Caki2 (cell line): ENCODE results near the gene DHRS1. TPM values are rescaled to one million over a fixed set of nuclear protein-coding genes. Genes with fewer than 3 reads are reported as not detected.
A peak's percentile ranks its signal among the peaks of the same experiment; 100 is the strongest.

Experiments used
- DNase-seq: peaks from one replicate; pipeline ENCODE4 v3.0.0-alpha.2; 2015; ENCODE audit warnings: low read depth
- in situ Hi-C: cut with HindIII; loops from 2 replicates; pipeline ENCODE4 v1.10.0; 2016; ENCODE audit warnings: low sequenced_read_pairs, low pct_unique_long_range_greater_than_20kb, mixed read lengths
- total RNA-seq: library from RNA; depleted of rRNA; stranded (reverse); fragments of >200 nt; shearing (Covaris generic); gene quantifications from 2 replicates; pipeline ENCODE4 v1.2.3, GENCODE V29; 2014; ENCODE audit warnings: low replicate concordance

DHRS1 gene
- total RNA-seq, 1 experiment from 2014 or later = 9.2 TPM

DNA sequence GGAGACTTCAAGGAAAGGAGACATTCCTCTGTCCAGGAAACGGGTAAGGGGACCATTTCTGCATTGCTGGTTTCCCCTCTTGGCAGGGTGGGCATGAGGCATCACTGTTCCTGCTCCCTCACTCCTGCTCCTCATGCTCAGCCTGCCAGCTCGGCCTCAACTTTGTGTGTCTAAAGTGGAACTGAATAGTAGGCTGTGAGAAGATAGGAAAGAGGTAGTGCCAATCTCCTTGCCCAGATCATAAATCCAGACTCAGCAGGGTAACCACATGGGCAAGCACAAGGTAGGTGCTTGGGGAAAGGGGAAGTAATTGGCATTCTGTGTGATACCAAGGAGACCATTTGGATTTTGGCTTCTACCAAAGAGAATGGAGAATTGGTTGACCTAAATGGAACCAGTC is 14.3 kb upstream of the DHRS1 start:
- in situ Hi-C loops = no loop called here
- DNase-seq = no peak

DNA sequence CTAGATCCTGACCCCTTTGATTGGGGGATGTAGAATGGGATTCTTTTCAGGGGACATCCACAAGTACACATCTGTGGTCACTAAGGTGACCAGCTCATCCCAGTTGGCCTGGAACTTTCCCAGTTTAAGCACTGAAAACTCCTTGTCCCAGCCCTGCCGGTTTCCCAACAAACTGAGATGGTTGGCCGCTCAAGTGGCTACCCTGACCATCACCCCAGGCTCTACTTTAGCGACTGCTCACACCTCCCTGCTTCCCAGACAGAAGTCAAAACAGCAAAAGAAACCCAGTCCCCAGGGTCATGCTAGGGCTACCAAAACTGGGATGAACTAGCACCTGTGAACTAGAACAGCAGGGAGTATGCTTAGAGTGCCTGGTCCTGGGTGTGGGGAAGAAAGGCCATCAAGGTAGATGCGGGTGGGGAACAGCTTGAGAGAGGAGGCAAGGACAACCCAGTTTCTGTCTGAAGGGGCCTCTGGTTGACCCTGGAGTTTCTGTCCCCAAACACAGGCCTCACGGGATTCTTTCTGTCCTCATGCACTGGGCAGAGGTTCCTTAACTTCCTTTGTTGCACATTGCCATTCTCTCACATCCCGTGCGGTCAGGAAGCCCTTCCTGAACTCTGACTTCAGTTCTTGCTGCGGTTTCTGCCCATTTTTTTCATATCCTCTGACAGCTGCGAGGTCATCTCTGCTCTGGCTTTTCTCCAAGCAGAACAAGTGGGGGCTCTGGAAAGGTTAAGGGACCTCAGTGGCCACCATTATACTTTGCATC is 13.3 kb upstream of the DHRS1 start:
- in situ Hi-C loops = no loop called here
- no peak for DNase-seq

DNA sequence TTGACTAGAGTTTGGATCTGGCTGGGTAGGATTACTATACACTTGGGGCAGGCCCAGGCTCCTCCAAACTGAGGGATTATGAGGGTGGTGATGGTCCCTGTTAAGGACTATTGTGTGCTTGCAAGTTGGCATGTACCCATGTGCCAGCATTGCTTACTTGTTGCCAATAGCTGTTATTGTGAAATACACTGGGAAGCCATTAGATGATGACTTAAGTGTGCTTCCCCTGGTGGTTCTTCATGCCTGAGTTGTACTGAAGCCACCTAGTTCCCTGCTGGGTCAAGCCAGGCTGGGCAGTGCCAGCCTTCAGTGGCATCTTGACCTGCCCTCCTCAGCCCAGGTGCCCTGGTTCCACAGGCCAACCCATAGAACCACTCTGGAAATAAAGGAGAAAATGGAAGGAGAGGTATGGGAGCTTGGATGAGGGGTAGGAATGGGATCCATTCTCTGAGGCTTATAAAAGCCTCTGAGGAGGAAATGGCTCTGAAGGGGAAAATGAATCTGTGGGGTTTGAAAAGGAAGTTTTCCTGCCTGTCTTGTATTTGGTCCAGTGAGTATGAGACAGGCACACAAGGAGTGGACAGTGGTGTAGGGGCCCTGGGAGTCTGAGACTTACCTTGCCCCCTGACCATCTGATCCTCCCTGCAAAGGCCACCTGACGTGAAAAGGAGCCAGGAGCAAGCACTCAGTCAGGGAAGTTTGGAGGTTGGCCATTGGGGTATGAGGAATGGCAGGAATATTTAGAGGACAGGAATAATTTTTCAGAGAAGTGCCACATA is 12.4 kb upstream of the DHRS1 start:
- no peak for DNase-seq
- in situ Hi-C loops = no loop called here

DNA sequence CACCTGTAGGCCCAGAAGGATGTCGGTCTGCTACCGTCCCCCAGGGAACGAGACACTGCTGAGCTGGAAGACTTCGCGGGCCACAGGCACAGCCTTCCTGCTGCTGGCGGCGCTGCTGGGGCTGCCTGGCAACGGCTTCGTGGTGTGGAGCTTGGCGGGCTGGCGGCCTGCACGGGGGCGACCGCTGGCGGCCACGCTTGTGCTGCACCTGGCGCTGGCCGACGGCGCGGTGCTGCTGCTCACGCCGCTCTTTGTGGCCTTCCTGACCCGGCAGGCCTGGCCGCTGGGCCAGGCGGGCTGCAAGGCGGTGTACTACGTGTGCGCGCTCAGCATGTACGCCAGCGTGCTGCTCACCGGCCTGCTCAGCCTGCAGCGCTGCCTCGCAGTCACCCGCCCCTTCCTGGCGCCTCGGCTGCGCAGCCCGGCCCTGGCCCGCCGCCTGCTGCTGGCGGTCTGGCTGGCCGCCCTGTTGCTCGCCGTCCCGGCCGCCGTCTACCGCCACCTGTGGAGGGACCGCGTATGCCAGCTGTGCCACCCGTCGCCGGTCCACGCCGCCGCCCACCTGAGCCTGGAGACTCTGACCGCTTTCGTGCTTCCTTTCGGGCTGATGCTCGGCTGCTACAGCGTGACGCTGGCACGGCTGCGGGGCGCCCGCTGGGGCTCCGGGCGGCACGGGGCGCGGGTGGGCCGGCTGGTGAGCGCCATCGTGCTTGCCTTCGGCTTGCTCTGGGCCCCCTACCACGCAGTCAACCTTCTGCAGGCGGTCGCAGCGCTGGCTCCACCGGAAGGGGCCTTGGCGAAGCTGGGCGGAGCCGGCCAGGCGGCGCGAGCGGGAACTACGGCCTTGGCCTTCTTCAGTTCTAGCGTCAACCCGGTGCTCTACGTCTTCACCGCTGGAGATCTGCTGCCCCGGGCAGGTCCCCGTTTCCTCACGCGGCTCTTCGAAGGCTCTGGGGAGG is 11.3 kb upstream of the DHRS1 start, which contains the start of gene LTB4R:
LTB4R (plus strand) TSS at position 857 of the 959 bp plus-strand sequence. CDS start 4,150 bp downstream, outside the sequence.
- peak; percentile 36 for DNase-seq
- in situ Hi-C loops = no loop called here

DNA sequence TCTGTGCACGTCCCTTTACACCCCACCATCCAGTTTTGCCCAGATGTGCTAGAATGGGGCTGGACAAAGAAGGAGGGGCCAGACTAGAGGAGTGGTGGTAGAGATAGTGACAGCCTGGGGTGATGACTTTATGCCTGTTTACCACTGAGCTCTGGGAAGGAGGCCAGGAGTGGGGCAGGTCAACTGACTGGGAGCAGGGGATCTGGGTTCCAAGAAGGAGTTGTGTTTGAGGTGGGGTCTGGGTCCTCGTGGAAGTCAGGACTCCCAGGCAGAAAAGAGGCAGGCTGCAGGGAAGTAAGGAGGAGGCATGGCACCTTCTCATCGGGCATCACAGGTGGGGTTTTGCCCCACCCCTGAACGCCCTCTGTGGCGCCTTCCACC is 10.7 kb upstream of the DHRS1 start:
- no peak for DNase-seq
- in situ Hi-C loops = no loop called here

DNA sequence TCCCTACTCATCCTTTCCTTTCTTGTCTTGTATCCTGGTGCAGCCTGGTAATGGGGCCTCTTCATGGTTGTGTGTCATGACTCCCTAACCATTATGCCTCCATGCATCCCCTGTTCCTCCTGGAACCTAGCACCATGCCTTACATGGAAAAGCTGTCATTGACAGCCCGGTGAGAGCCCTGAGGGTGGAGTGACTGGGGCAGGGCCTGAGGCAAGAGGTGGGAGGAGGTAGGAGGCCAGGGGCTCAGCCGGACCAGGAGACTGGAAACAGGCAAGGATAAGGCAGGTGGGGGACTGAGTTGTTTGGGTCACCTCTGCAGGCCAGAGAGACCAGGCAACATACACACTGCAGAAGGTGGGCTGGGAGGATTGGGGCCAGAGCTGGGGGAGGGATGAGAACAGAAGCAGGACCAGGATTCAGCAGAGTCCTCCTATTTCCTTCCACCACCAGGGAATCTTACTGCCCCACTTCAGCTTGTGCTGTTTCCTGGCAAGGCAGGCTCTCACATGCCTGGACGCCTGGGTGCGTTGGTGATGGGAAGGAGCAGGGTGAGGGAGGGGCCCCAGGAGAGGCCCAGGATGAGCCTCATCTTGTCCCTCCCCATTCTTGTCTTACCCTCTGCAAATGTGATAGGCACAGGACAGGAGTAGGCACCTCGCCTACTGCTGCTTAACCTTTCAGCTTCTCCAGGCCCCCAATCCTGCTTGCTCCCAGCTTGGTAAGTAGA is 10.1 kb upstream of the DHRS1 start, which contains the start of gene LTB4R2:
LTB4R2 (plus strand) TSS at position 603 of the 727 bp plus-strand sequence. CDS start 525 bp downstream, outside the sequence.
- DNase-seq = no peak
- in situ Hi-C loops = no loop called here

DNA sequence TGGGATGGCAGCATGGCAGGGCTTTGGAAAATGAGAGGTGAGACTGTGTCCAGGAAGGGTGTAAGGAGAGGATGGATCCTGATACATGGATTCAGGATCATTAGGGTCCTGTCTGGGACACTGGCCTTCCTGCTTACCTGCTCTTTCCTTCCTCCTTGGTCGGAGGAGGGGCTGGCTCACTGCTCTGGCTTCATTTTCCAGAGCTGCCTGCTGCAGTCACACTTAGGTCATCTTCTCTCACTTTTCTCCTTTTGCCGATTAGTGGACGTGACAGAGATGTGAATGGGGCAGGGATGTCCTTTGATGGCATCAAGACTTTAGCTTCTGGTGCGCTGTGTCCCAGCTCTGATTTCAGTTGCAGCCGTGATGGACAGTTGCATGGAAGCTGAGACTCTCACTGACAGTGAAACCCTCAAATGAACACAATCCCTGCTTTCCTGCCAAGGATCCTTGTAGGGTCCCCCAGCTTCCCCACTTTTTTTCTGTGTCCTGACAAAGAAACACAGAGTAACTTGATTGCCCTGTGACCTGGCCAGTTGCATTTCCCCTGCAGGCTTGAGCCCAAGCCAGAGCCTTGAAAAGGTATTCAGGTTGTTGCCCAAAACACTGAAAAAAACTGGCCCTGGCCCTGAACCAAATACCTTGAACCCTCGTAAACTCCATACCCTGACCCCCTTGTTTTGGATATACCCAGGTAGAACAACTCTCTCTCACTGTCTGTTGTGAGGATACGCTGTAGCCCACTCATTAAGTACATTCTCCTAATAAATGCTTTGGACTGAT is 9.0 kb upstream of the DHRS1 start:
- in situ Hi-C loops = no loop called here
- no peak for DNase-seq

DNA sequence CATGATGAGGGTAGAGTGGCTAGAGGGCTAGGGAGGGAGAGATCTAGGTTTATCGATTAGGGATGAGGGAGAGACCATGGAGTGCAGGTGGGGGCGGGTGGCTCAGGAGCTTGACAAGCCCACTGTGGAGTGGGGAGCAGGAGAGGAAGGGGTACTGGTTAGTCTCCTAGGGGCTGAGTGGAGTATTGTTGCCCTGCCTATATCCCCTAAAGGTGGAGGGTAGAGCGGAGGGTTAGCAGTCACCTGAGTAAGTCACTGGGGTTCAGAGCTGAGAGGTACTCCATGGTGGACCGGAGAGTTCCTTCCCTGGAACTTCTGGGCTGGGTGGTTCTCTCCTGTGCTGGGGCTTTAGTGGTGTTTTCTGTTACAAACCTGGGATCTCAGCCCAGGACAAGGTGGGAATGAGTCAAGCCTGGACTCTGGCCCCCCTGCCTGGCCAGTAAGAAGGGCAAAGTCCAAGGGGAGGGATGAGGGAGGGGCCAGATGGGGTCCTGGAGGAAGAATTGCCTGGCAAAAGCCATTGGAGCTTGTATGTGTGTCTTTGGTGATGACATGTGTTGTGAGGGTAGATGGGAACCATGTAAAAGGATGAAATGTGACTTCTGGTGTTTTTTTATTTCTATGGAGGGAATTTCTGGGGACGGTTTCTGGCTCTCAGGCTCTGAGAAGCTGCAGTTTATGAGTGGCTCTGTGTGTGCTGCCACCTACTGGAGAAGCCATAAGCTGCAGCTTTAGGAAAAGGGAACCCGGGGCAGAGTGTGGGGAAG is 8.2 kb upstream of the DHRS1 start, which contains the start of gene CIDEB:
CIDEB (minus strand) TSS at position 403 of the 767 bp plus-strand sequence; CDS start at position 284, 119 bp downstream.
- in situ Hi-C loops = no loop called here
- peak; percentile 74 for DNase-seq

DNA sequence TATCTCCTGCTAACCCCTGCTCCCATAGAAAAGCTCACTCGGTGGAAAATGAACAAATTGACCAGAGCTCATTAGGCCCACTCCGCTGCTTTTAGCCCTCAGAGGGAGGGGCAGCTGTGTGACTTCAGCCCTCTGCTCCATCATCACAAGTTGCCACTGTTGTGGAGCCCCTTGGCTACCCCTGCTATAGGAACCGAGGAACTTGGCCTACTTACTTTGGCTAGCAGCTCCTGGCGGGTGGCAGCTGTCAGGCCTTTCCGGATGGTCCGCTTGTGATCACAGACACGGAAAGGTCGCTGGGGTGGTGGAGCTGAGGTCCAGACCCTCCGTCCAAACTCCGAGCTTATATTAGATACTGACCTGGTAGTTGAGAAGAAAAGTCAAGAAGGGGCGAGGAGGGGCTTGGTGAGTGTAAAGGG is 7.6 kb upstream of the DHRS1 start:
- DNase-seq = no peak
- in situ Hi-C loops = no loop called here

DNA sequence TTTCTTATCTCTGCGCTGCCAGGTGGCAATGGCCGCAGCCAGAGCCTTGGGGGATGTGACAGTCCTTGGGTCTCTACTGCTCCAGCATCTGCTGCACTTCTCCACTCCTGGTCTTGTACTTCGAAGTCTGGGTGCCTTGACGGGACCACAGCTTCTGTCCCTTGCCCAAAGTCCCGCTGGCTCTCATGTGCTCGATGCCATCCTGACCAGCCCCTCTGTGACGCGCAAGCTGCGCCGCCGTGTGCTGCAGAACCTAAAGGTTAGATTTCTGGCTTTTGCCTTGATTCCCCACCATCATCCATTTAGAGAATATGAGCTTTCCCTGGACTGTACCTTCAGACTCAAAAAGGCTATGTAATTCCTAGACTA is 4.4 kb upstream of the DHRS1 start:
- no peak for DNase-seq
- in situ Hi-C loops = no loop called here

DNA sequence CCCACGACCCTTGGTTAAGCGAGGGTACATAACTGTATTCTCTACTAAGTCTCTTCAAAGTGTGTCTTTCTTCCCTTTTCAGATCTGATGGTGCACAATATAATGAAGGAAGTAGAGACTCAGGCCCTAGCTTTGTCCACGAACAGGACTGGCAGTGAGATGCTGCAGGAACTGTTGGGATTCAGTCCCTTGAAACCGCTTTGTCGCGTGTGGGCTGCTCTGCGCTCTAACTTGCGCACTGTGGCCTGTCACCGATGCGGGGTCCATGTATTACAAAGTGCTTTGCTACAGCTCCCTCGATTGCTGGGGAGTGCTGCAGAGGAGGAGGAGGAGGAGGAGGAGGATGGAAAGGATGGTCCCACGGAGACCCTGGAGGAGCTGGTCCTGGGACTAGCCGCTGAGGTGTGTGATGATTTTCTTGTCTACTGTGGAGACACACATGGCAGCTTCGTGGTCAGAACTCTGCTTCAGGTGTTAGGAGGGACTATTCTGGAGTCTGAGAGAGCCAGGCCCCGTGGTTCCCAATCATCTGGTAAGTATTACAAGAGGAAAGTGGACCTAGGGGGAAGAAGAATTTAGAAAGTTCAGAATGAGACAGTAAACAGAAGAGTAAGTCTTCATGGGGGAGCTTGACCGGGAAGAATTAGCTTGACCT is 873 bp upstream of the DHRS1 start:
- DNase-seq = no peak
- in situ Hi-C loops = no loop called here

DNA sequence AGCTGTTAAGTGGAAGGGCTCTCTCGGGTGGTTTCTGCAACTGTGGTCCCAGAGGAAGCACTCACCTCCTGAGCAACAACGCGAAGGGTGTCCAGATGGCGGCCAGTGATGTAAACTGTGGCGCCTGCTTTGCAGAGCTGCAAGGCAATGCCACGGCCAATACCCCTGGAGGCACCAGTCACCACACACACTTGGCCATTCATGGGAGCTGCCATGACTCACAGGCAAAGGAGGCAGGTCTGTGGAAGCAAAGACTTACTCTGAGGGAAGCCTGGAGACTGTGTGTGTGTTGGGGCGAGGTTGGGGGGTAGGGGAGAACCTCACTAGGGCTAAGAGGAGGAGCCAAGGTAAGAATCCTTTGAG is 707 bp downstream of the DHRS1 start:
- in situ Hi-C loops = no loop called here
- peak; percentile 63 for DNase-seq

DNA sequence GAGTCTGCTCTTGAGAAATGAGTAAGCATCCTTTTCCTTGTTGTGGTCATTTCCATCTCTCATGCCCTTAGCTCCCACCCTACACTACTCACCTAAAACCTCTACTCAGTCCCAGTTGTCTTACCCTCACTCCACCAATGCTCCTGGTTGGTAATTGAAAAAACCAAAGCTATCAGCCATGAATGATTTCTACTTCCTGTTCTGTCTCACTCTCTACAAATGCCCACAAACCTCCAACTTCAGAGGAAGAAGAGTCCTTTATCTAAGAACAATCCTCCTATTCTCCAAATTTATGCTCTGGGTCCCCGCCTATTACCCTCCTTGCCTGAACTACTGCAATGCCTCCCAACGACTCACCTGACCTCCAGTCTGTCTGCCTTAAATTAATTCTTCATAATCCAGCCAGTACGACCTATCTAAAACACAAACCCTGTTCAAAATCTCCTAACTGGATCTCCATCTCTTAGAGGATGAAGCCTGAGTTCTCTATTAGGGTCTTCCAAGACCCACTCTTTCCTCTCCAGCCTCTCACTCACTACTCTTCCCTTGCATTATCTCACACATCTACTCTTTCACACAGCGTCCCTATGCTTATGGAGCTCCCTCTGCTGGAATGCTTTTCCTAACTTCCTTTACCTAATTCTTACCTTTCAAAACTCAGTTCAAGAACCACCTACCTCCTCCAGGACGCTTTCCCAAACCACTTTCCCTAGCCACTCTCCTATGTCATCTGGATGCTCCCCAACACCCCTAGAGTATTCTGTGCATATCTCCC is 2.2 kb downstream of the DHRS1 start:
- in situ Hi-C loops = no loop called here
- DNase-seq = peak; percentile 46

DNA sequence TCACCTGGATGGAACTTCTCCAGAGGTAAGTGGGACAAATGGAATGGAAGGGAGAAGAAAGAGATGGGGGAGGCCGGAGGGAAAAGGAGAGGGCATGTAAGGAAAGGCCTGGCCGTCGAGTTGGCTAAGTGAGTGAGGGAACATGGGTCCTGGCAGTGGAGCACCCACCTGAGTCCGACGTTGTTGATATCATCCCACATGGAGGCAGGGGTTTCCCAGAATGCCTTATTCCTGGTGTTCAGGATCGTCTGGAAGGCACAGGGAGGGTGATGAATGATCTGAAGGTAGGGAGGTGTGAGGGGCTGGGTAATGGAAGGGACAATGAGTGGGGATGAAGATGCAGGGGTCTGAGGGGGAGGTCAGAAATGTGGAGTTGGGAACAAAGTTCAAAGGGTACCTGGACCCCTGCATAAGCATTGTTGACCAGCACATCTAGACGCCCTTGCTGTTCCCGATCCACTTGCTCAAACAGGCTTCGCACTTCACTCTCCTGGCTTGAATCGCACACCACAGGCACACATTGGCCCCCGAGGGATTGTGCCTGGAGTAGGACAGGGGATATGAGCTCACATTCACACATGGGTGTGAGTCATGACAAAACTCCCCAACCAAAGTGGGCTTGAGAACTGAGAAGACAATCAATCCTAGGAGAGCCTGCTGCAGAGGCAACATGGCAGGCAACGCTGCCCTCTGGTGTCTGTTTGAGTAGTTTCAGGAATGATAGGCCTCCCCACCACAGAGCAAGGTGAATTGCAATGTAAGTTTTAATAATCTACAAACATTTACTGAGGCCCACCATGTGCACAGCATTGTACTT is 3.0 kb downstream of the DHRS1 start:
- in situ Hi-C loops = no loop called here

More for the DNA sequence above, 3.0 kb downstream of the DHRS1 start:
- DNase-seq = peak; percentile 53
